COLO668 (cell line): ENCODE measurements around the gene RNASE11.

Source experiments
- DNase-seq: peaks from one replicate; lab custom pipeline; 2025; ENCODE audit not compliant: unreplicated experiment; lab: John Stamatoyannopoulos, UW

Gene RNASE11

GRCh38 chr14:20546877-20547276 lies 40.9 kb downstream of the RNASE11 start:
- DNase-seq: no peak

GRCh38 chr14:20539906-20540305 lies 47.9 kb downstream of the RNASE11 start:
- no peak for DNase-seq
